Measurements from ENCODE around the gene SH2D6.

DNA sequence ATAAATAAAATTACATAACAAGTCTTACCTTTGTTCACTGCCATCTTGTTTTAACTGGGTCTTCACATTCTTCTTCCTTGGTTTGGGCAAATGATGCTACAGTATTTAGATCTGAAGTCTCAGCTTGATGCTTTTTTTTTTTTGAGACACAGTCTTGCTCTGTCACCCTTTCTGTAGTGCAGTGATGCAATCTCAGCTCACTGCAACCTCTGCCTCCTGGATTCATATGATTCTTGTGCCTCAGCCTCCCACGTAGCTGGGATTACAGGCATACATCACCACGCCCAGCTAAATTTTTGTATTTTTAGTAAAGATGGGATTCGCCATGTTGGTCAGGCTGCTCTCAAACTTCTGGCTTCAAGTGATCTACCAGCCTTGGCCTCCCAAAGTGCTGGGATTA lies 67.3 kb downstream of the SH2D6 start:
- TF ChIP-seq, protein P1, sequence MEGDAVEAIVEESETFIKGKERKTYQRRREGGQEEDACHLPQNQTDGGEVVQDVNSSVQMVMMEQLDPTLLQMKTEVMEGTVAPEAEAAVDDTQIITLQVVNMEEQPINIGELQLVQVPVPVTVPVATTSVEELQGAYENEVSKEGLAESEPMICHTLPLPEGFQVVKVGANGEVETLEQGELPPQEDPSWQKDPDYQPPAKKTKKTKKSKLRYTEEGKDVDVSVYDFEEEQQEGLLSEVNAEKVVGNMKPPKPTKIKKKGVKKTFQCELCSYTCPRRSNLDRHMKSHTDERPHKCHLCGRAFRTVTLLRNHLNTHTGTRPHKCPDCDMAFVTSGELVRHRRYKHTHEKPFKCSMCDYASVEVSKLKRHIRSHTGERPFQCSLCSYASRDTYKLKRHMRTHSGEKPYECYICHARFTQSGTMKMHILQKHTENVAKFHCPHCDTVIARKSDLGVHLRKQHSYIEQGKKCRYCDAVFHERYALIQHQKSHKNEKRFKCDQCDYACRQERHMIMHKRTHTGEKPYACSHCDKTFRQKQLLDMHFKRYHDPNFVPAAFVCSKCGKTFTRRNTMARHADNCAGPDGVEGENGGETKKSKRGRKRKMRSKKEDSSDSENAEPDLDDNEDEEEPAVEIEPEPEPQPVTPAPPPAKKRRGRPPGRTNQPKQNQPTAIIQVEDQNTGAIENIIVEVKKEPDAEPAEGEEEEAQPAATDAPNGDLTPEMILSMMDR (IDR thresholded peaks at IDR 0.05) = no peak
- no peak for TF ChIP-seq EP300 (IDR thresholded peaks at IDR 0.05; ENCODE audit: low read depth)
